OCI-LY1 (cell line): ENCODE data around the gene ATP1B3.

Experiments used
- H2AFZ ChIP-seq: fragments of 200-600 bp; sonication (generic), shearing (Covaris generic); 2 replicates; pipeline ENCODE4 v1.6.0; 2014; ENCODE audit warnings: antibody characterized with exemption, mild to moderate bottlenecking, low read length
- H3F3A ChIP-seq: fragments of 200-600 bp; sonication (generic), shearing (Covaris generic); 2 replicates; pipeline ENCODE4 v1.6.0; 2014; ENCODE audit warnings: mild to moderate bottlenecking, antibody characterized with exemption, low read length, moderate library complexity; ENCODE audit not compliant: insufficient read depth
- H3K27ac ChIP-seq: fragments of 200-600 bp; sonication (generic); 2 replicates; pipeline ENCODE4 v1.5.1; 2014; ENCODE audit warnings: low read length, mixed run types, mild to moderate bottlenecking, low read depth; ENCODE audit not compliant: poor library complexity, severe bottlenecking
- H3K27me3 ChIP-seq: fragments of 200-600 bp; sonication (generic); 2 replicates; pipeline ENCODE4 v1.6.0; 2014; ENCODE audit warnings: antibody characterized with exemption, mild to moderate bottlenecking, low read length, moderate library complexity; ENCODE audit not compliant: insufficient read depth
- H3K36me3 ChIP-seq: fragments of 200-600 bp; sonication (generic); 2 replicates; pipeline ENCODE4 v1.6.1; 2014; ENCODE audit warnings: mild to moderate bottlenecking, antibody characterized with exemption, low read length, moderate library complexity, mixed read lengths; ENCODE audit not compliant: insufficient read depth
- H3K4me1 ChIP-seq: fragments of 200-600 bp; sonication (generic); 2 replicates; pipeline ENCODE4 v1.5.1; 2014; ENCODE audit warnings: mild to moderate bottlenecking, low read length, moderate library complexity; ENCODE audit not compliant: insufficient read depth, severe bottlenecking
- H3K4me2 ChIP-seq: fragments of 200-600 bp; sonication (generic), shearing (Covaris generic); 2 replicates; pipeline ENCODE4 v1.6.1; 2014; ENCODE audit warnings: low read length
- H3K4me3 ChIP-seq: fragments of 200-600 bp; sonication (generic); 2 replicates; pipeline ENCODE4 v1.5.1; 2014; ENCODE audit warnings: low read length, low read depth, mild to moderate bottlenecking, mixed read lengths; ENCODE audit not compliant: poor library complexity, severe bottlenecking
- H3K79me2 ChIP-seq: fragments of 200-600 bp; shearing (Covaris generic); 2 replicates; pipeline ENCODE4 v1.6.1; 2016; ENCODE audit warnings: mixed run types, low read length, mixed read lengths; ENCODE audit not compliant: insufficient read depth
- H3K9ac ChIP-seq: fragments of 200-600 bp; sonication (generic), shearing (Covaris generic); 2 replicates; pipeline ENCODE4 v1.6.1; 2014; ENCODE audit warnings: mild to moderate bottlenecking, low read length, mixed read lengths
- H3K9me2 ChIP-seq: fragments of 200-600 bp; sonication (generic), shearing (Covaris generic); 2 replicates; pipeline ENCODE4 v1.6.1; 2014; ENCODE audit warnings: low read depth, mild to moderate bottlenecking, low read length, mixed read lengths
- H3K9me3 ChIP-seq: fragments of 200-600 bp; shearing (Covaris generic); 2 replicates; pipeline ENCODE4 v1.6.1; 2014; ENCODE audit warnings: low read length, mixed read lengths
- H4K20me1 ChIP-seq: fragments of 200-600 bp; sonication (generic), shearing (Covaris generic); 2 replicates; pipeline ENCODE4 v1.6.0; 2016; ENCODE audit warnings: mild to moderate bottlenecking, low read length; ENCODE audit not compliant: insufficient read depth
- EZH2 ChIP-seq: fragments of 200-600 bp; sonication (generic), shearing (Covaris generic); IDR thresholded peaks from 2 replicates; pipeline ENCODE4 v1.8.0; 2017; ENCODE audit warnings: borderline replicate concordance, mixed run types, mild to moderate bottlenecking, antibody characterized with exemption, low read length, moderate library complexity, mixed read lengths
- TF ChIP-seq, protein P1 (sequence below): fragments of 200-600 bp; sonication (generic), shearing (Covaris generic); IDR thresholded peaks from 2 replicates; pipeline ENCODE4 v1.5.1; 2017; ENCODE audit warnings: mild to moderate bottlenecking, antibody characterized with exemption, low read length, moderate library complexity, mixed read lengths

Gene ATP1B3

DNA sequence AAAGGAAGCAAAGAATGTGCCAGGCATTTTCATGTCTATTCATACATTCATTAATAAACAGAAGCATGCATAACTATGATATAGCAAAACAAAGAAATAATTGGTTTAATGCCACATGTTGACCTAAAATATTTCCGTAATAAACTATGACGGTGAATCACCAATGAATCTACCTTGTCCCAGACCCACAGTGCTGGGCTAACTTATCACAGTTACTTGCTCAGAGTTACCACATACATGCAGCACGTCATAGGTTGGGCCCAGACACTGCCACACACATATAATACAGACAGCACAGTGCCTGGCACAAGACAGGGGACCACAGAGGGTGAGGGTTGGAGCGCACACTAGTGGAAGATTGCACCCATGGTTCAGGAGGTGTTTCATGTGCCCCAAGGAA lies 86.9 kb downstream of the ATP1B3 start:
- TF ChIP-seq EZH2, result no peak
- TF ChIP-seq, protein P1, sequence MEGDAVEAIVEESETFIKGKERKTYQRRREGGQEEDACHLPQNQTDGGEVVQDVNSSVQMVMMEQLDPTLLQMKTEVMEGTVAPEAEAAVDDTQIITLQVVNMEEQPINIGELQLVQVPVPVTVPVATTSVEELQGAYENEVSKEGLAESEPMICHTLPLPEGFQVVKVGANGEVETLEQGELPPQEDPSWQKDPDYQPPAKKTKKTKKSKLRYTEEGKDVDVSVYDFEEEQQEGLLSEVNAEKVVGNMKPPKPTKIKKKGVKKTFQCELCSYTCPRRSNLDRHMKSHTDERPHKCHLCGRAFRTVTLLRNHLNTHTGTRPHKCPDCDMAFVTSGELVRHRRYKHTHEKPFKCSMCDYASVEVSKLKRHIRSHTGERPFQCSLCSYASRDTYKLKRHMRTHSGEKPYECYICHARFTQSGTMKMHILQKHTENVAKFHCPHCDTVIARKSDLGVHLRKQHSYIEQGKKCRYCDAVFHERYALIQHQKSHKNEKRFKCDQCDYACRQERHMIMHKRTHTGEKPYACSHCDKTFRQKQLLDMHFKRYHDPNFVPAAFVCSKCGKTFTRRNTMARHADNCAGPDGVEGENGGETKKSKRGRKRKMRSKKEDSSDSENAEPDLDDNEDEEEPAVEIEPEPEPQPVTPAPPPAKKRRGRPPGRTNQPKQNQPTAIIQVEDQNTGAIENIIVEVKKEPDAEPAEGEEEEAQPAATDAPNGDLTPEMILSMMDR, result no peak
- H3K79me2 ChIP-seq, result no peaks in the 10 kb centered on the region
- no peaks in the 10 kb centered on the region for H3K9me3 ChIP-seq
- no peaks in the 10 kb centered on the region for H3K9me2 ChIP-seq
- no peak overlapping the region for H2AFZ ChIP-seq
- no peaks in the 10 kb centered on the region for H3K4me1 ChIP-seq
- H3K9ac ChIP-seq, result no peak overlapping the region
- H3K36me3 ChIP-seq, result peaks cover 93% of the 10 kb centered on the region
- no peak overlapping the region for H3K4me3 ChIP-seq
- H4K20me1 ChIP-seq, result no peaks in the 10 kb centered on the region
- H3F3A ChIP-seq, result 0 out of 2 replicates have a peak, but pooled peaks cover 3% of the 10 kb centered on the region
- peak overlapping the region; percentile 11 for H3K27ac ChIP-seq
- H3K4me2 ChIP-seq, result no peak overlapping the region
- no peaks in the 10 kb centered on the region for H3K27me3 ChIP-seq

DNA sequence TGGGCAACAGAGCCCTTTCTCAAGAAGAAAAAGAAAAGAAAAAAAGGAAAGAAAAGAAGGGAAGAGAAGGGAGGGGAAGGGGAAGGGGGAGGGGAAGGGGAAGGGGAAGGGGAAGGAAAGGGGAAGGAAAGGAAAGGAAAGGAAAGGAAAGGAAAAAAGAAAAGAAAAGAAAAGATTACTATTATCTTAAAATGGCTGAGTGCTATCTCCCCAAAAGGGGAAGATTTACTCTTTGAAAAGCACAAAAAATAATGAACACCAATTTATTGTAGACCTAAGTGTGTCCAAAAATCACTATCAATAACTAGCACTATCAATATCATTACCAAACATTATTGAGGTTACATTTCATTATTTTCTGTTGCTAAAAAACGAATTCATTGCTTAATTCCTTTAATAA lies 89.0 kb downstream of the ATP1B3 start:
- 0 out of 2 replicates have a peak, but pooled peaks cover 3% of the 10 kb centered on the region for H3F3A ChIP-seq
- no peak overlapping the region for H3K4me2 ChIP-seq
- no peaks in the 10 kb centered on the region for H3K27me3 ChIP-seq
- H3K27ac ChIP-seq, result no peak overlapping the region
- no peak for TF ChIP-seq EZH2
- TF ChIP-seq, protein P1, result no peak
- peaks cover 85% of the 10 kb centered on the region for H3K36me3 ChIP-seq
- no peak overlapping the region for H3K9ac ChIP-seq
- H3K4me3 ChIP-seq, result no peak overlapping the region
- no peaks in the 10 kb centered on the region for H3K9me3 ChIP-seq
- no peaks in the 10 kb centered on the region for H3K9me2 ChIP-seq
- no peaks in the 10 kb centered on the region for H3K79me2 ChIP-seq
- no peak overlapping the region for H2AFZ ChIP-seq
- no peaks in the 10 kb centered on the region for H4K20me1 ChIP-seq
- no peaks in the 10 kb centered on the region for H3K4me1 ChIP-seq

DNA sequence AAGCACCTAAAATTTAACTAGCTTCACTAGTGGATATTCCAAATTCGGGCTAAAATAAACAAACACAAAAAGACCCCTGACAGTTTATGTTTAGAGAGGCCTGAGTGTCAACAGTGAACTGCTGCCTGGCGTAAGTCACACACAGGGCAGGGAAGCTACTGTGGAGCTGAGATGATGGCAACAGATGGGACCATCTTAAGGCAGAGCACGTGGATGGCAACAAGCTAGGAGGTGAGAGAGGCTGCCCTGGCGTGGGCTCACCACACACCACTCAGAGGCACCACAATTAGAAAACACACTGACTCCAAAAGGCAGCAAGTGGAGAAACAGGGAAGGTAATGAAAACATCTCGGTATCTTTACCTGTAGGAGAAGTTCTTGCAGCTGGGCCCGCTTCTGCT lies 93.3 kb downstream of the ATP1B3 start:
- no peaks in the 10 kb centered on the region; the same call in 1 of the 2 replicates for H3K79me2 ChIP-seq
- H3K9me2 ChIP-seq, result no peaks in the 10 kb centered on the region
- H3F3A ChIP-seq, result 0 out of 2 replicates have a peak, but pooled peaks cover 3% of the 10 kb centered on the region
- no peaks in the 10 kb centered on the region for H4K20me1 ChIP-seq
- H3K36me3 ChIP-seq, result peaks cover 85% of the 10 kb centered on the region
- no peak overlapping the region for H3K27ac ChIP-seq
- no peak for TF ChIP-seq EZH2
- TF ChIP-seq, protein P1, result no peak
- H3K27me3 ChIP-seq, result no peaks in the 10 kb centered on the region
- H3K4me1 ChIP-seq, result no peaks in the 10 kb centered on the region
- no peak overlapping the region for H2AFZ ChIP-seq
- no peaks in the 10 kb centered on the region for H3K9me3 ChIP-seq
- H3K4me3 ChIP-seq, result no peak overlapping the region
- no peak overlapping the region for H3K9ac ChIP-seq
- H3K4me2 ChIP-seq, result no peak overlapping the region
